Osteoblast (primary cell): ENCODE measurements around the gene DDR1. TPM values are rescaled to one million over a fixed set of nuclear protein-coding genes. Genes with fewer than 3 reads are reported as not detected.
"Not testable (repeated sequence)": the region's sequence is repeated elsewhere in the genome, so short reads cannot be mapped to it uniquely, and the experiment has no call there.

Experiments
- DNase-seq: peaks from one replicate; pipeline ENCODE4 v3.0.0; 2011; ENCODE audit warnings: low spot score, mixed read lengths; ENCODE audit not compliant: insufficient read length; ENCODE audit errors: missing footprints
- H2AFZ ChIP-seq: 2 replicates; pipeline ENCODE4 v1.6.0; 2011; ENCODE audit warnings: mild to moderate bottlenecking, low read length
- H3K27ac ChIP-seq: 2 replicates; pipeline ENCODE4 v1.5.1; 2011; ENCODE audit warnings: mild to moderate bottlenecking, low read depth, low read length, moderate library complexity
- H3K27me3 ChIP-seq: 2 replicates; pipeline ENCODE4 v1.6.0; 2012; ENCODE audit warnings: mild to moderate bottlenecking, control low read depth, inconsistent platforms, low read length, moderate library complexity; ENCODE audit not compliant: insufficient read depth
- H3K36me3 ChIP-seq: 2 replicates; pipeline ENCODE4 v1.5.1; 2011; ENCODE audit warnings: mild to moderate bottlenecking, low read length, control low read depth, moderate library complexity; ENCODE audit not compliant: insufficient read depth
- H3K4me1 ChIP-seq: 2 replicates; pipeline ENCODE4 v1.5.1; 2011; ENCODE audit warnings: mild to moderate bottlenecking, low read length, control low read depth, moderate library complexity; ENCODE audit not compliant: insufficient read depth
- H3K4me2 ChIP-seq: 2 replicates; pipeline ENCODE4 v1.6.0; 2011; ENCODE audit warnings: mild to moderate bottlenecking, low read length; ENCODE audit not compliant: insufficient read depth
- H3K4me3 ChIP-seq: fragments of 200-600 bp; sonication (generic); 3 replicates; pipeline ENCODE4 v1.5.1; 2012; ENCODE audit warnings: mild to moderate bottlenecking, low read length, inconsistent platforms; ENCODE audit not compliant: insufficient read depth
- H3K79me2 ChIP-seq: 2 replicates; pipeline ENCODE4 v1.6.0; 2012; ENCODE audit warnings: mild to moderate bottlenecking, low read length, control low read depth, inconsistent platforms; ENCODE audit not compliant: insufficient read depth
- H3K9me3 ChIP-seq: 2 replicates; pipeline ENCODE4 v1.5.1; 2011; ENCODE audit warnings: low read depth, low read length, control low read depth
- H4K20me1 ChIP-seq: 2 replicates; pipeline ENCODE4 v1.6.0; 2012; ENCODE audit warnings: mild to moderate bottlenecking, low read length, control low read depth; ENCODE audit not compliant: insufficient read depth
- total RNA-seq: library from RNA; depleted of rRNA; stranded (reverse); fragments of >200 nt; gene quantifications from 2 replicates; pipeline ENCODE4 v1.2.3, GENCODE V29; 2012
- TF ChIP-seq, protein P1 (sequence below): IDR thresholded peaks from 2 replicates; pipeline ENCODE4 v1.5.1; 2011; ENCODE audit warnings: mild to moderate bottlenecking, low read depth, low read length, moderate library complexity; ENCODE audit errors: extremely low read depth

DDR1 gene
- total RNA-seq, 1 donor = 22.4 TPM

DNA sequence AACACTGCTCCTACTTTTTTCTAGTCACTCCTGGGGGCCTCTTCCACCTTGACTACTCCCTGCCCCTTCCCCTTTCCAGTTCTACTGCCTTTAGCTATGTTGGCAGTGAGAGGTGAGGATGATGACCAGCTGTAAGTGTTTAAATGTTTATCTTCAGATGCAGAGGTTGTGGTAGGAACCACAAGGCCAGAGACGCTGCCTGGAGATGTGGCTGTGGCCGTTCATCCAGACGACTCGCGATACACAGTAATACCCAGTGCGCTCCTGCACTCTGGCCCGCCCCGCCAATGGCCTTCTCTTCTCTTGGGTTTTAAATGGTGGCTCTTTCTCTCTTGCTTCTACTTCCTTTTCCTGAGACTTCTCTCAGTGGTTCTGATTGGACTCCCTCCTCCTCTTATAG, 34.4 kb downstream of the DDR1 start:
- H3K4me1 ChIP-seq = peaks cover 18% of the 10 kb centered on the region
- no peaks in the 10 kb centered on the region for H3K9me3 ChIP-seq
- H4K20me1 ChIP-seq = no peaks in the 10 kb centered on the region
- peaks cover 61% of the 10 kb centered on the region for H3K36me3 ChIP-seq
- H3K4me3 ChIP-seq = no peak overlapping the region
- peak; percentile 36 for DNase-seq
- no peaks in the 10 kb centered on the region for H3K27me3 ChIP-seq
- H3K27ac ChIP-seq = no peak overlapping the region
- TF ChIP-seq, protein P1, sequence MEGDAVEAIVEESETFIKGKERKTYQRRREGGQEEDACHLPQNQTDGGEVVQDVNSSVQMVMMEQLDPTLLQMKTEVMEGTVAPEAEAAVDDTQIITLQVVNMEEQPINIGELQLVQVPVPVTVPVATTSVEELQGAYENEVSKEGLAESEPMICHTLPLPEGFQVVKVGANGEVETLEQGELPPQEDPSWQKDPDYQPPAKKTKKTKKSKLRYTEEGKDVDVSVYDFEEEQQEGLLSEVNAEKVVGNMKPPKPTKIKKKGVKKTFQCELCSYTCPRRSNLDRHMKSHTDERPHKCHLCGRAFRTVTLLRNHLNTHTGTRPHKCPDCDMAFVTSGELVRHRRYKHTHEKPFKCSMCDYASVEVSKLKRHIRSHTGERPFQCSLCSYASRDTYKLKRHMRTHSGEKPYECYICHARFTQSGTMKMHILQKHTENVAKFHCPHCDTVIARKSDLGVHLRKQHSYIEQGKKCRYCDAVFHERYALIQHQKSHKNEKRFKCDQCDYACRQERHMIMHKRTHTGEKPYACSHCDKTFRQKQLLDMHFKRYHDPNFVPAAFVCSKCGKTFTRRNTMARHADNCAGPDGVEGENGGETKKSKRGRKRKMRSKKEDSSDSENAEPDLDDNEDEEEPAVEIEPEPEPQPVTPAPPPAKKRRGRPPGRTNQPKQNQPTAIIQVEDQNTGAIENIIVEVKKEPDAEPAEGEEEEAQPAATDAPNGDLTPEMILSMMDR = no peak
- H3K4me2 ChIP-seq = no peak overlapping the region
- no peaks in the 10 kb centered on the region for H3K79me2 ChIP-seq
- no peak overlapping the region for H2AFZ ChIP-seq

DNA sequence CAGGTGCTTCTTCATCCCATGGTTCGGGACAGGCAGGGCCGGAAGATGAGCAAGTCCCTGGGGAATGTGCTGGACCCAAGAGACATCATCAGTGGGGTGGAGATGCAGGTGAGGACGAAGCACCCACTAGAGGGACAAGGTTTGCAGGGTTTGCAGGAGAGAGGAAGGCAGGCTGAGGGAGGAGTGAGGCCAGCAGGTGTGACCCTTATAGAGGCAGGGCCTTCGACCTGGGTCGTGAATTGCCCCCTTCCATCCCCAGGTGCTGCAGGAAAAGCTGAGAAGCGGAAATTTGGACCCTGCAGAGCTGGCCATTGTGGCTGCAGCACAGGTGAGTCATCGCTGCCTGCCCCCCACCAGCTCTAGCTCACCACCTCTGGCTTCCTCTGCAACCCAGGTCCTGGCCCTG, 38.1 kb downstream of the DDR1 start:
- H3K36me3 ChIP-seq = peaks cover 61% of the 10 kb centered on the region

DNA sequence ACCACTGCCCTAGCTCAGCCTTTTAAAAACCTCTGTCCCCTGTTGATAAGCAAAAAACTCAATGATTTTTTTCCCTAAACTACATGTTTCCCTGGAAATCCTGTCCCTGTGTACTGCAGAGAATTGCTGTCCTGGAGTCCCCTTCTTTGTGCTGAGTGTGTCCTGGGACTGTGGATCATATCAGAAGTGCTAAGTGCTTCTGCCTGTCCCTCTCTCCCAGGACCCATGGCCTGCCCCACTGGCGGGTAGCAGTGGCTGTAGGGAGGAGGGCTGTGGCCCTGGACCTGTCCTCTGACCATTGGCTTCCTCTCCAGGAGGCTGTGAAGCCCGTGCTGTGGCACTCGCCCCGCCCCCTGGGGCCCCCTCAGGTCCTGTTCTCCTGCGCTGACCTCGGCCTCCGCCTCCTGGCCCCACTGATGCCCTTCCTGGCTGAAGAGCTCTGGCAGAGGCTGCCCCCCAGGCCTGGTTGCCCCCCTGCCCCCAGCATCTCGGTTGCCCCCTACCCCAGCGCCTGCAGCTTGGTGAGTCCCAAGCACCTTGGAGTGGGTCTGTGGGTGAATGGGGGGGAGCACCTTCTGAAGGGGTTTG, 39.8 kb downstream of the DDR1 start:
- not testable (repeated sequence) for H3K4me3 ChIP-seq, H3K79me2 ChIP-seq, H4K20me1 ChIP-seq, H3K4me1 ChIP-seq, H3K9me3 ChIP-seq, H3K27ac ChIP-seq, H2AFZ ChIP-seq, H3K4me2 ChIP-seq, DNase-seq, H3K27me3 ChIP-seq
- H3K36me3 ChIP-seq = peaks cover 47% of the 10 kb centered on the region

More for the DNA sequence above, 38.1 kb downstream of the DDR1 start:
- Histone ChIP-seq H4K20me1 (no peaks in the 10 kb centered on the region), H3K4me1 (no peaks in the 10 kb centered on the region), H3K4me3 (no peak overlapping the region), H2AFZ (no peak overlapping the region), H3K9me3 (no peaks in the 10 kb centered on the region), H3K27me3 (no peaks in the 10 kb centered on the region), H3K27ac (no peak overlapping the region), H3K4me2 (no peak overlapping the region), H3K79me2 (no peaks in the 10 kb centered on the region)
- TF ChIP-seq, protein P1 = no peak
- DNase-seq = no peak

- H3K27me3 ChIP-seq = no peaks in the 10 kb centered on the region
- peaks cover 28% of the 10 kb centered on the region for H3K36me3 ChIP-seq
- H4K20me1 ChIP-seq = no peaks in the 10 kb centered on the region
- no peak overlapping the region for H3K27ac ChIP-seq
- H3K4me1 ChIP-seq = no peaks in the 10 kb centered on the region
- H2AFZ ChIP-seq = no peak overlapping the region
- H3K4me3 ChIP-seq = no peak overlapping the region
- no peak overlapping the region for H3K4me2 ChIP-seq
- no peaks in the 10 kb centered on the region for H3K79me2 ChIP-seq
- peak; percentile 84 for DNase-seq
- H3K9me3 ChIP-seq = no peaks in the 10 kb centered on the region
- TF ChIP-seq, protein P1 = no peak
Observed at GRCh38 chr6:30926644-30927043, 42.3 kb downstream of the DDR1 start.

- H3K36me3 ChIP-seq = peaks cover 26% of the 10 kb centered on the region
- H3K9me3 ChIP-seq, H3K4me3 ChIP-seq, H3K4me1 ChIP-seq, H3K27ac ChIP-seq, H2AFZ ChIP-seq, DNase-seq, H3K4me2 ChIP-seq, H3K27me3 ChIP-seq, H4K20me1 ChIP-seq, H3K79me2 ChIP-seq: not testable (repeated sequence)
Observed at GRCh38 chr6:30927080-30927479, 42.8 kb downstream of the DDR1 start.
